GM21576 (cell line): Measurements from ENCODE around the gene PLXNB3.
"Not testable (repeated sequence)": the region's sequence is repeated elsewhere in the genome, so short reads cannot be mapped to it uniquely, and the experiment has no call there.

Experiments used
- ATAC-seq: cut with Tn5 transposase; IDR thresholded peaks from one replicate; pipeline ENCODE4 v1.9.1; 2021; ENCODE audit warnings: mild to moderate bottlenecking, moderate library complexity; ENCODE audit not compliant: unreplicated experiment

Gene PLXNB3

GRCh38 chrX:153806999-153807575, 43.0 kb downstream of the PLXNB3 start:
- no peak for ATAC-seq

- ATAC-seq: no peak
Measured at GRCh38 chrX:153807976-153808375, 43.9 kb downstream of the PLXNB3 start.

GRCh38 chrX:153812220-153812619, 48.2 kb downstream of the PLXNB3 start:
- no peak for ATAC-seq

GRCh38 chrX:153813161-153813560, 49.1 kb downstream of the PLXNB3 start:
- ATAC-seq: no peak

GRCh38 chrX:153814591-153815315, 50.7 kb downstream of the PLXNB3 start:
- ATAC-seq: no peak

- ATAC-seq: no peak
Measured at GRCh38 chrX:153816831-153817690, 53.0 kb downstream of the PLXNB3 start.

GRCh38 chrX:153818064-153818463, 54.0 kb downstream of the PLXNB3 start:
- not testable (repeated sequence) for ATAC-seq

GRCh38 chrX:153818571-153819383, 54.7 kb downstream of the PLXNB3 start:
- no peak for ATAC-seq

- no peak for ATAC-seq
Measured at GRCh38 chrX:153819384-153820040, 55.5 kb downstream of the PLXNB3 start.

GRCh38 chrX:153820601-153821000, 56.6 kb downstream of the PLXNB3 start:
- no peak for ATAC-seq

GRCh38 chrX:153821066-153821465, 57.0 kb downstream of the PLXNB3 start:
- ATAC-seq: no peak

GRCh38 chrX:153824348-153824747, 60.3 kb downstream of the PLXNB3 start:
- no peak for ATAC-seq

GRCh38 chrX:153825042-153825441, 61.0 kb downstream of the PLXNB3 start:
- ATAC-seq: no peak
